HepG2 (cell line): ENCODE results near the gene UBTF. TPM values are rescaled to one million over a fixed set of nuclear protein-coding genes. Genes with fewer than 3 reads are reported as not detected.

Source experiments
- ATAC-seq: fragments of 200-7000 bp; cut with Tn5 transposase; 3 replicates; pipeline ENCODE4 v1.9.1; 2020; ENCODE audit warnings: mild to moderate bottlenecking, moderate library complexity
- BruUV-seq: library from RNA; stranded (reverse); fragments of 400-500 nt; replicated peaks from 2 replicates; lab custom pipeline; 2021; lab: Mats Ljungman, UMichigan
- CTCF ChIA-PET: fragments of 300-600 bp; formaldehyde crosslinking; extraction: SDS; loops from one replicate; lab custom pipeline; 2021; ENCODE audit warnings: low total read pairs, inconsistent platforms, low intra/inter-chr PET ratio; lab: Yijun Ruan, JAX
- POLR2A ChIA-PET: fragments of 350-600 bp; sonication (Branson Sonifier 250); formaldehyde crosslinking; loops from one replicate; lab custom pipeline; 2020; ENCODE audit warnings: antibody characterized with exemption, inconsistent platforms; lab: Yijun Ruan, JAX
- DNase-seq: peaks from one replicate; pipeline ENCODE4 v3.0.0-alpha.2; 2015; ENCODE audit warnings: low spot score
- FAIRE-seq: peaks from 3 replicates; lab custom pipeline; 2011; peaks lifted over from hg19 to GRCh38; lab: Jason Lieb, UNC
- H2AFZ ChIP-seq: one replicate; pipeline ENCODE4 v1.6.1; 2011; ENCODE audit warnings: low read length, inconsistent platforms
- H3K27ac ChIP-seq: fragments of 300-600 bp; 3 replicates; pipeline ENCODE4 v1.8.0; 2011; ENCODE audit warnings: mixed run types, mild to moderate bottlenecking, mixed read lengths, low read length, inconsistent platforms; ENCODE audit not compliant: insufficient read depth; ENCODE audit errors: extremely low read length
- H3K27me3 ChIP-seq, 2 experiments: fragments of 200-600 bp in 1 of 2; 2 replicates in 1 of 2; 3 replicates in 1 of 2; pipeline versions ENCODE4 v1.6.0 to v1.8.0; 2011; ENCODE audit warnings: low read length in 2 of 2, mild to moderate bottlenecking in 2 of 2, moderate library complexity in 2 of 2, inconsistent platforms in 1 of 2; ENCODE audit not compliant: insufficient read depth in 2 of 2, control insufficient read depth in 1 of 2
- H3K36me3 ChIP-seq, 2 experiments: fragments of 200-600 bp in 1 of 2; replicated peaks in 1 of 2; 2 replicates in 1 of 2; 3 replicates in 1 of 2; pipeline versions ENCODE4 v1.5.1 to v1.8.0; 2011; ENCODE audit warnings: low read length in 2 of 2, inconsistent platforms in 1 of 2; ENCODE audit not compliant: insufficient read depth in 2 of 2, control insufficient read depth in 1 of 2
- H3K4me1 ChIP-seq: 2 replicates; pipeline ENCODE4 v1.5.1; 2012; ENCODE audit warnings: low read length, inconsistent platforms; ENCODE audit not compliant: insufficient read depth
- H3K4me2 ChIP-seq: 2 replicates; pipeline ENCODE4 v1.6.0; 2011; ENCODE audit warnings: low read depth, low read length, inconsistent platforms
- H3K4me3 ChIP-seq, 3 experiments: fragments of 200-600 bp in 1 of 3; sonication (generic), shearing (Covaris generic) in 1 of 3; replicated peaks in 1 of 3; 2 replicates each; pipeline ENCODE4 v1.5.1; 2011 to 2016; ENCODE audit warnings: low read length in 3 of 3, inconsistent platforms in 2 of 3, low read depth in 2 of 3, mild to moderate bottlenecking in 2 of 3, control low read depth in 1 of 3, mixed read lengths in 1 of 3; ENCODE audit not compliant: insufficient read depth in 1 of 3
- H3K79me2 ChIP-seq: one replicate; pipeline ENCODE4 v1.6.1; 2011; ENCODE audit warnings: low read length, inconsistent platforms; ENCODE audit not compliant: insufficient read depth
- H3K9ac ChIP-seq: 2 replicates; pipeline ENCODE4 v1.6.0; 2011; ENCODE audit warnings: mild to moderate bottlenecking, low read depth, low read length, inconsistent platforms; ENCODE audit not compliant: insufficient read depth
- H3K9me3 ChIP-seq: 2 replicates; pipeline ENCODE4 v1.5.1; 2012; ENCODE audit warnings: mild to moderate bottlenecking, low read length
- H4K20me1 ChIP-seq: 2 replicates; pipeline ENCODE4 v1.6.0; 2011; ENCODE audit warnings: inconsistent platforms, mild to moderate bottlenecking, low read length, moderate library complexity; ENCODE audit not compliant: insufficient read depth
- AGO2 ChIP-seq: fragments of 200-400 bp; formaldehyde crosslinking; optimal IDR thresholded peaks from 2 replicates; pipeline ENCODE3; 2017; ENCODE audit warnings: mild to moderate bottlenecking, low read depth, low read length, moderate library complexity
- ATRX ChIP-seq: sonication (generic); formaldehyde crosslinking; IDR thresholded peaks from 2 replicates; pipeline ENCODE4 v1.4.0; 2020; ENCODE audit warnings: missing genetic modification reagents, borderline replicate concordance
- DR1 ChIP-seq: sonication (generic); formaldehyde crosslinking; IDR thresholded peaks from 2 replicates; pipeline ENCODE4 v1.8.0; 2021; ENCODE audit warnings: mild to moderate bottlenecking, missing genetic modification reagents, inconsistent platforms
- RBFOX2 ChIP-seq: fragments of 200-400 bp; formaldehyde crosslinking; IDR thresholded peaks from 2 replicates; pipeline ENCODE4 v1.6.1; 2017; ENCODE audit warnings: low read depth, mild to moderate bottlenecking, low read length
- ZNF782 ChIP-seq: sonication (generic); formaldehyde crosslinking; IDR thresholded peaks from 2 replicates; pipeline ENCODE4 v1.4.0; 2020; ENCODE audit warnings: missing genetic modification reagents, mild to moderate bottlenecking, borderline replicate concordance
- WGBS: methylation state at CpG from one replicate; pipeline ENCODE4 v1.1.6; 2017; ENCODE audit warnings: low lambda C conversion rate; 5-methylcytosine and 5-hydroxymethylcytosine counted together
- in situ Hi-C: cut with HindIII; loops from 2 replicates; pipeline ENCODE4 v1.10.0; 2017; ENCODE audit warnings: low pct_unique_long_range_greater_than_20kb; ENCODE audit not compliant: extremely low pct_ligation_motif_present
- intact Hi-C: fragments of 100-400 bp; cut with micrococcal nuclease; formaldehyde crosslinking; loops from one replicate; pipeline ENCODE4 v1.10.0; 2022; ENCODE audit not compliant: unreplicated experiment
- polyA plus RNA-seq, 8 experiments: library from polyadenylated mRNA; depleted of rRNA in 3 of 8; stranded (reverse) in 7 of 8; unstranded in 1 of 8; fragments of >200 nt; fragmentation: Illumina TruSeq in 4 of 8; extraction: Trizol in 4 of 8; gene quantifications; 2 replicates each; pipeline versions ENCODE4 v1.2.1 to v1.2.3, GENCODE V29; 2011 to 2016; ENCODE audit warnings: low read depth in 4 of 8, missing spikeins in 1 of 8, mixed read lengths in 1 of 8; ENCODE audit not compliant: insufficient read depth in 1 of 8
- total RNA-seq, 5 experiments: library from RNA; depleted of rRNA; stranded (reverse); fragments of >200 nt; fragmentation: Illumina TruSeq; extraction: Trizol; gene quantifications; 2 replicates each; pipeline ENCODE4 v1.2.3, GENCODE V29; 2016; ENCODE audit warnings: low read depth in 1 of 5

UBTF gene
- total and polyA plus RNA-seq, 2 of the 13 experiments (the other 11 are each of a cell fraction or from before 2014, with no cell fraction given), result 15.2 to 60.9 TPM

- Histone ChIP-seq H3K4me2 (no peak overlapping the region), H3K4me3 (no peak overlapping the region), H3K9me3 (no peaks in the 10 kb centered on the region), H3K9ac (no peak overlapping the region), H3K27me3 (no peaks in the 10 kb centered on the region), H4K20me1 (no peaks in the 10 kb centered on the region), H3K4me1 (peaks cover 13% of the 10 kb centered on the region), H3K36me3 (peaks cover 3 to 25% of the 10 kb centered on the region in 2 experiments), H3K79me2 (no peaks in the 10 kb centered on the region), H2AFZ (no peak overlapping the region), H3K27ac (no peak overlapping the region)
- intact Hi-C loops (no loop called here), in situ Hi-C loops (no loop called here)
- CTCF ChIA-PET, result no interaction called here
- POLR2A ChIA-PET, result no interaction called here
- ATAC-seq, result no peak
- 93% methylated on average over 4 of the region's 4 CpGs for WGBS
- no peak for TF ChIP-seq ATRX
- no peak for TF ChIP-seq ZNF782
- no peak for DNase-seq
- no TSS peak for BruUV-seq
- FAIRE-seq, result no peak
These were observed 41.8 kb downstream of the UBTF start for GRCh38 chr17:44177640-44178039.

- Histone ChIP-seq H3K36me3 (peaks cover 3 to 18% of the 10 kb centered on the region in 2 experiments), H3K4me3 (no peak overlapping the region), H3K9ac (no peak overlapping the region), H3K4me2 (no peak overlapping the region), H3K27ac (no peak overlapping the region), H2AFZ (no peak overlapping the region), H4K20me1 (no peaks in the 10 kb centered on the region), H3K27me3 (no peaks in the 10 kb centered on the region), H3K4me1 (peaks cover 10% of the 10 kb centered on the region), H3K9me3 (no peaks in the 10 kb centered on the region), H3K79me2 (no peaks in the 10 kb centered on the region)
- DNase-seq (no peak), ATAC-seq (peak; percentile 28), FAIRE-seq (no peak)
- WGBS, result 97% methylated on average over 47 of the region's 54 CpGs
- no TSS peak for BruUV-seq
- in situ Hi-C loops, result no loop called here
- CTCF ChIA-PET, result no interaction called here
- intact Hi-C loops, result no loop called here
- TF ChIP-seq RBFOX2, result peak; percentile 32; the same call in 1 of the 2 replicates
- TF ChIP-seq AGO2, result peak; percentile 73
- no peak for TF ChIP-seq DR1 (CRISPR knock-in tag)
- POLR2A ChIA-PET, result interaction anchor here (1.3 kb wide), 1 partner anchor 10 kb away, joined by 4 read pairs; the partner anchor contains the start of gene TMUB2
These were observed 42.6 kb downstream of the UBTF start for GRCh38 chr17:44176671-44177501.
